H1 (cell line): ENCODE results near the gene DCTN3. TPM values are rescaled to one million over a fixed set of nuclear protein-coding genes. Genes with fewer than 3 reads are reported as not detected.

Experiments used
- CTCF ChIA-PET: fragments of 300-600 bp; sonication (Branson Sonifier 250); formaldehyde crosslinking; loops from one replicate; lab custom pipeline; 2021; ENCODE audit not compliant: partially characterized antibody; lab: Charles Lee
- POLR2A ChIA-PET: fragments of 300-600 bp; sonication (Branson Sonifier 250); formaldehyde crosslinking; loops from one replicate; lab custom pipeline; 2021; ENCODE audit warnings: inconsistent platforms; ENCODE audit not compliant: partially characterized antibody; lab: Charles Lee
- DNase-seq, 2 experiments: peaks; one replicate each; pipeline versions ENCODE4 v3.0.0 to v3.0.0-alpha.2; 2010 to 2022; ENCODE audit warnings: low spot score in 2 of 2, low read depth in 1 of 2, mixed read lengths in 1 of 2
- FAIRE-seq: peaks from 2 replicates; lab custom pipeline; 2011; peaks lifted over from hg19 to GRCh38; lab: Jason Lieb, UNC
- H2AFZ ChIP-seq: 2 replicates; pipeline ENCODE4 v1.8.1; 2012; ENCODE audit warnings: low read length, inconsistent platforms
- H2AK5ac ChIP-seq: 2 replicates; pipeline ENCODE4 v1.6.1; 2013; ENCODE audit warnings: low read depth, low read length
- H2BK120ac ChIP-seq: replicated peaks from 2 replicates; pipeline ENCODE3; 2013; ENCODE audit warnings: low read depth, low read length, inconsistent platforms
- H2BK12ac ChIP-seq: 2 replicates; pipeline ENCODE4 v1.6.1; 2013; ENCODE audit warnings: low read depth, low read length
- H2BK15ac ChIP-seq: 2 replicates; pipeline ENCODE4 v1.6.1; 2013; ENCODE audit warnings: low read length
- H2BK20ac ChIP-seq: 2 replicates; pipeline ENCODE4 v1.6.1; 2013; ENCODE audit warnings: low read length
- H2BK5ac ChIP-seq: 2 replicates; pipeline ENCODE4 v1.6.1; 2013; ENCODE audit warnings: low read depth, low read length
- H3K14ac ChIP-seq: 2 replicates; pipeline ENCODE4 v1.6.1; 2013; ENCODE audit warnings: inconsistent platforms; ENCODE audit not compliant: insufficient read length
- H3K18ac ChIP-seq: 2 replicates; pipeline ENCODE4 v1.6.1; 2013; ENCODE audit warnings: low read length; ENCODE audit errors: extremely low read depth
- H3K23ac ChIP-seq: 2 replicates; pipeline ENCODE4 v1.6.1; 2013; ENCODE audit warnings: inconsistent platforms; ENCODE audit not compliant: insufficient read length
- H3K23me2 ChIP-seq: 2 replicates; pipeline ENCODE4 v1.6.1; 2013; ENCODE audit warnings: low read depth, low read length
- H3K27ac ChIP-seq: 2 replicates; pipeline ENCODE4 v1.6.1; 2011; ENCODE audit warnings: low read depth, low read length, inconsistent platforms
- H3K27me3 ChIP-seq, 4 experiments: replicated peaks in 1 of 4; 1 replicate in 1 of 4; 2 replicates in 3 of 4; pipeline versions ENCODE4 v1.6.1 to v1.8.1; 2011 to 2013; ENCODE audit warnings: low read length in 3 of 4, mild to moderate bottlenecking in 3 of 4, inconsistent platforms in 2 of 4, mixed read lengths in 2 of 4, moderate library complexity in 1 of 4; ENCODE audit not compliant: control insufficient read depth in 3 of 4, insufficient read depth in 3 of 4; ENCODE audit errors: extremely low read depth in 1 of 4
- H3K36me3 ChIP-seq, 4 experiments: 2 replicates each; pipeline versions ENCODE4 v1.6.1 to v1.8.1; 2011 to 2013; ENCODE audit warnings: mild to moderate bottlenecking in 4 of 4, low read length in 3 of 4, moderate library complexity in 2 of 4, control low read depth in 1 of 4, inconsistent platforms in 1 of 4; ENCODE audit not compliant: insufficient read depth in 4 of 4, control insufficient read depth in 2 of 4
- H3K4ac ChIP-seq: replicated peaks from 2 replicates; pipeline ENCODE3; 2013; ENCODE audit warnings: low read length, low read depth, mixed read lengths, inconsistent platforms; ENCODE audit not compliant: insufficient read length
- H3K4me1 ChIP-seq, 4 experiments: replicated peaks in 1 of 4; 1 replicate in 1 of 4; 2 replicates in 3 of 4; pipeline versions ENCODE4 v1.6.1 to v1.8.1; 2011 to 2013; ENCODE audit warnings: low read length in 3 of 4, inconsistent platforms in 2 of 4, mixed read lengths in 1 of 4; ENCODE audit not compliant: insufficient read depth in 4 of 4, control insufficient read depth in 3 of 4
- H3K4me2 ChIP-seq, 2 experiments: 2 replicates each; pipeline versions ENCODE4 v1.6.1 to v1.8.1; 2011 to 2013; ENCODE audit warnings: low read depth in 2 of 2, low read length in 2 of 2, control low read depth in 1 of 2, inconsistent platforms in 1 of 2, mild to moderate bottlenecking in 1 of 2; ENCODE audit not compliant: insufficient read depth in 1 of 2
- H3K4me3 ChIP-seq, 4 experiments: fragments of 200-600, 300-600 bp in 1 of 4; sonication (generic), shearing (Covaris generic), sonication (Bioruptor Twin) in 1 of 4; 2 replicates each; pipeline versions ENCODE4 v1.5.1 to v1.8.1; 2011 to 2016; ENCODE audit warnings: low read length in 4 of 4, low read depth in 3 of 4, control low read depth in 2 of 4, inconsistent platforms in 2 of 4, mild to moderate bottlenecking in 2 of 4, mixed read lengths in 1 of 4, moderate library complexity in 1 of 4; ENCODE audit not compliant: insufficient read depth in 2 of 4; ENCODE audit errors: extremely low read depth in 1 of 4
- H3K56ac ChIP-seq: replicated peaks from 2 replicates; pipeline ENCODE3; 2013; ENCODE audit warnings: low read depth, mild to moderate bottlenecking, mixed read lengths, low read length, inconsistent platforms; ENCODE audit not compliant: insufficient read length
- H3K79me1 ChIP-seq: 2 replicates; pipeline ENCODE4 v1.6.1; 2013; ENCODE audit warnings: low read depth, low read length, control low read depth
- H3K79me2 ChIP-seq, 2 experiments: 2 replicates each; pipeline versions ENCODE4 v1.6.1 to v1.8.1; 2012 to 2013; ENCODE audit warnings: low read length in 2 of 2, mild to moderate bottlenecking in 2 of 2, inconsistent platforms in 1 of 2; ENCODE audit not compliant: insufficient read depth in 2 of 2, control insufficient read depth in 1 of 2
- H3K9ac ChIP-seq, 4 experiments: replicated peaks in 1 of 4; 1 replicate in 1 of 4; 2 replicates in 3 of 4; pipeline versions ENCODE4 v1.6.1 to v1.8.1; 2011 to 2013; ENCODE audit warnings: low read depth in 3 of 4, low read length in 3 of 4, control low read depth in 2 of 4, mild to moderate bottlenecking in 2 of 4, moderate library complexity in 2 of 4, inconsistent platforms in 1 of 4; ENCODE audit errors: extremely low read depth in 1 of 4
- H3K9me3 ChIP-seq, 2 experiments: 2 replicates each; pipeline versions ENCODE4 v1.6.1 to v1.8.1; 2012 to 2013; ENCODE audit warnings: mild to moderate bottlenecking in 2 of 2, moderate library complexity in 2 of 2, control low read depth in 1 of 2, inconsistent platforms in 1 of 2, low read depth in 1 of 2, low read length in 1 of 2, mixed read lengths in 1 of 2; ENCODE audit not compliant: insufficient read depth in 2 of 2
- H4K20me1 ChIP-seq, 2 experiments: replicated peaks in 1 of 2; 2 replicates each; pipeline versions ENCODE3 to v1.8.1; 2011 to 2013; ENCODE audit warnings: inconsistent platforms in 2 of 2, low read length in 2 of 2, mild to moderate bottlenecking in 1 of 2; ENCODE audit not compliant: insufficient read depth in 2 of 2, control insufficient read depth in 1 of 2
- H4K5ac ChIP-seq: 2 replicates; pipeline ENCODE4 v1.6.1; 2013; ENCODE audit warnings: low read length, low read depth, mixed read lengths, inconsistent platforms; ENCODE audit not compliant: insufficient read length
- H4K8ac ChIP-seq: 2 replicates; pipeline ENCODE4 v1.8.0; 2013; ENCODE audit warnings: mild to moderate bottlenecking, moderate library complexity, low read length, inconsistent platforms; ENCODE audit not compliant: insufficient read depth; ENCODE audit errors: extremely low read depth
- H4K91ac ChIP-seq: replicated peaks from 2 replicates; pipeline ENCODE3; 2013; ENCODE audit warnings: low read length, mixed read lengths, inconsistent platforms; ENCODE audit not compliant: insufficient read length
- USF2 ChIP-seq: IDR thresholded peaks from 2 replicates; pipeline ENCODE4 v1.6.1; 2011; ENCODE audit warnings: low read length, improper control_type of control experiment
- WGBS, 2 experiments: shearing (Covaris generic) in 1 of 2; methylation state at CpG; one replicate each; pipeline versions ENCODE4 v1.1.6 to v1.1.7; 2013 to 2015; ENCODE audit warnings: low lambda C conversion rate in 2 of 2, mixed read lengths in 2 of 2, inconsistent platforms in 1 of 2, low coverage in 1 of 2, missing lambda C conversion rate in 1 of 2; ENCODE audit not compliant: insufficient replicate concordance in 2 of 2, insufficient coverage in 1 of 2, insufficient read length in 1 of 2; ENCODE audit errors: extremely low coverage in 1 of 2, missing lambda C conversion rate in 1 of 2; 5-methylcytosine and 5-hydroxymethylcytosine counted together
- polyA plus RNA-seq, 7 experiments: library from polyadenylated mRNA; depleted of rRNA in 3 of 7; stranded (reverse) in 5 of 7; unstranded in 2 of 7; fragments of >200 nt in 5 of 7; fragments of 200-250 nt in 2 of 7; gene quantifications; 1 replicate in 5 of 7; 2 replicates in 1 of 7; 4 replicates in 1 of 7; pipeline versions ENCODE4 v1.2.1 to v1.2.3, GENCODE V29; 2011 to 2013; ENCODE audit warnings: missing spikeins in 2 of 7, mixed read lengths in 2 of 7
- total RNA-seq: library from RNA; stranded (reverse); fragmentation: NEBNext Ultra II Directional; extraction: Animal tissue kit (Norgen Biotek cat#: 25700); gene quantifications from 2 replicates; pipeline ENCODE4 v1.2.1, GENCODE V29; 2021

The DCTN3 gene
- total and polyA plus RNA-seq, 2 of the 8 experiments (the other 6 are each of a cell fraction or from before 2014, with no cell fraction given), result 25.6 to 39.2 TPM

GRCh38 chr9:34662526-34663302 lies 42.4 kb upstream of the DCTN3 start, which contains the start of gene CCL27:
CCL27 (minus strand) TSS chr9:34662657; CDS start chr9:34662633, 24 bp downstream.
- no peak within 1 kb of the TSS for H2BK15ac ChIP-seq
- no peaks in the 10 kb centered on the region for H3K9me3 ChIP-seq
- H3K4ac ChIP-seq, result no peak within 1 kb of the TSS
- H3K4me2 ChIP-seq, result no peak within 1 kb of the TSS
- H3K14ac ChIP-seq, result no peak within 1 kb of the TSS
- no peak for FAIRE-seq
- no peak within 1 kb of the TSS for H4K91ac ChIP-seq
- CTCF ChIA-PET, result interaction anchor here (0.8 to 15.2 kb wide), 8 partner anchors 10 to 51 kb away, joined by 4 to 277 read pairs (median 7); partner anchors contain the start of genes GALT, IL11RA, RPP25L and SIGMAR1
- no peak within 1 kb of the TSS for H3K9ac ChIP-seq
- H4K5ac ChIP-seq, result no peak within 1 kb of the TSS
- H3K23ac ChIP-seq, result no peak within 1 kb of the TSS
- H2AK5ac ChIP-seq, result no peak within 1 kb of the TSS
- no peak within 1 kb of the TSS for H4K8ac ChIP-seq
- H3K36me3 ChIP-seq, result no peaks in the 10 kb centered on the region
- H2AFZ ChIP-seq, result no peak within 1 kb of the TSS
- H3K79me1 ChIP-seq, result no peaks in the 10 kb centered on the region
- TF ChIP-seq USF2, result no peak
- POLR2A ChIA-PET, result interaction anchor here (7.7 kb wide), 1 partner anchor 13 kb away, joined by 92 read pairs; the partner anchor contains the start of genes GALT and IL11RA
- H2BK12ac ChIP-seq, result no peak within 1 kb of the TSS
- H4K20me1 ChIP-seq, result no peaks in the 10 kb centered on the region
- H2BK20ac ChIP-seq, result no peak within 1 kb of the TSS
- DNase-seq, result no peak
- H2BK120ac ChIP-seq, result no peak within 1 kb of the TSS
- no peak within 1 kb of the TSS for H2BK5ac ChIP-seq
- no peak within 1 kb of the TSS for H3K27ac ChIP-seq
- peaks cover 9% of the 10 kb centered on the region for H3K23me2 ChIP-seq
- H3K4me1 ChIP-seq, result peaks cover 0 to 4% (median 2%) of the 10 kb centered on the region in 4 experiments; a peak in 2 of 7 replicates
- H3K56ac ChIP-seq, result no peak within 1 kb of the TSS
- no peak within 1 kb of the TSS for H3K4me3 ChIP-seq
- 82% methylated on average over 4 of the region's 4 CpGs; no CpG with 5 or more reads in 1 of the 2 experiments for WGBS, 2 experiments
- no peak within 1 kb of the TSS for H3K18ac ChIP-seq
- peaks cover 0 to 5% (median 0%) of the 10 kb centered on the region in 4 experiments; a peak in 2 of 7 replicates for H3K27me3 ChIP-seq
- H3K79me2 ChIP-seq, result peaks cover 0 to 8% of the 10 kb centered on the region in 2 experiments; a peak in 1 of 4 replicates
